T follicular helper cell (primary cell): ENCODE measurements around the gene TMEM41B.
"Not testable (repeated sequence)": the region's sequence is repeated elsewhere in the genome, so short reads cannot be mapped to it uniquely, and the experiment has no call there.

Experiments
- DNase-seq: peaks from one replicate; pipeline ENCODE4 v3.0.0-alpha.2; 2020; ENCODE audit warnings: low read depth

TMEM41B gene

DNA sequence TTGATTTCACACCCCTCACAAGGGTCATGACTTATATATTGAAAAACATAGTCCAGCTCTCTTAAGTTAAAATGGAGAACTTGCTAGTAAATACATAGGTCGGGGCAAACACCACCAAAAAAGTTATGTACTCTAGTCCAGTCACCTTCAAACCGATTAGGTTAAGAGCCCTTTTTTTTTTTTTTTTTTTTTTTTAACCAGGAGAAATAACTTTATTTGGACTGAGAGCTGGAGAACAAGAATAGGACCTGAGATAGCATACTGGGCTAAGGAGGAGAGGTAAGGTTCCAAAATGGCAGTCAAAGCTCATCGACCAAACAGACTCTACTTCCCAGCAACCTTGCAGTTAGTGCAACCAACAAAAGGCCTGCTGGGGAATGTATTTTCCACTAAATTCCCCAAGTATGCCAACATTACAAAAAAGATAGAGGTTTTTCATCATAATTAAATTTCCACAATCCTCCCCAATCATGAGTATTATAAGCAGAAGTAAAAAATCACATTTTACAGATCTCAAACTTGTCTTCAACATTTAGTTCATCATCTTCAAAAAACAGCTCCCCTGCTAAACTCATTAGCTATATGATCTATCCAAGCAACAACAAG is 3.8 kb downstream of the TMEM41B start:
- DNase-seq, result no peak

DNA sequence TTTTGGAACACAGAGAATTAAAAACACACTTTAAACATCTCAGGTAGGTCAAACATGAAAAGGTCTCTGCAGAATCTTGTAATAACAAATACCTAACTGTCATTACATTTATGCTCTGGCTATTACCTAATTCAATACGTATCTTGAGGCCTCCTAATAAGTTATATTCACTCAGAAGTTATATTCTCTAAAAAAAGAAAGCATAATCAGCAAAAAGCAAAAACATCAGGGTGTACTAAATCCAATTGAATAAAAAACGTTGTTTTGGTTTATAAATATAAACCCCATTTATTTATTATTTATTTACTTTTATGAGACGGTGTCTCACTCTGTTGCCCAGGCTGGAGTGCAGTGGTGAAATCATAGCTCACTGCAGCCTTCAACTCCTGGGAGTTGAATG is 10.2 kb downstream of the TMEM41B start:
- no peak for DNase-seq

DNA sequence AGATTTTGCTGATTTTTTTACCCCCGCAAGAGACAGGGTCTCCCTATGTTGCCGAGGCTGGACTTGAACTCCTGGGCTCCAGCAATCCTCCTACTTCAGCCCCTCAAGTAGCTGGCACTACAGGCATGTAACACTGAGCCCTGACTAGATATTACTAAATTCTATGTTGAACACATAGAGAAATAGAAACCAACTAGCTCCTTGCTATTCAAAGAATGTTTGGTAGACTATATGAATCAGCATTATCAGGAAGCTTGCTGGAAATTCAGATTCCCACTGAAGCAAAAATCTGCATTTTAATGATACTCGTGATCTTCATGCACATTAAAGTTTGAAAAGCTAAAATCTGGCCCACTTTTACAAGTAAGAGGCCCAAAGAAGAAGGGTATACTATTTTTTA is 11.9 kb downstream of the TMEM41B start:
- no peak for DNase-seq

DNA sequence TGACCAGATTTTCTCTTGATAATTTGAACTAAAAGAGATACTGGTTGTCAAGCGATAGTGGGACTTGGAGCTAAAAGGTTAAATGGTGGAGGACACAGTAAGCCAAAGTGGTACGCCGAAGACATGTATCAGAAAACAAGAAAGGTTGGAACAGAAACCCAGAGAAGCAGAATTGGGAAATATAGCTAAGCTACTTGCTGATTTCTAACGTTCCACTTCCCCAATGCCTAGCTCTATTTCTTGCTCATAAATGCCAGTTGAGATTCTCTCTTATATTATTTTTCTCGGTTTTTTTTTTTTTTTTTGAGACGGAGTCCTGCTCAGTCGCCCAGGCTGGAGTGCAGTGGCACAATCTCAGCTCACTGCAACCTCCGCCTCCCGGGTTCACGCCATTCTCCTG is 12.7 kb downstream of the TMEM41B start:
- DNase-seq, result no peak

DNA sequence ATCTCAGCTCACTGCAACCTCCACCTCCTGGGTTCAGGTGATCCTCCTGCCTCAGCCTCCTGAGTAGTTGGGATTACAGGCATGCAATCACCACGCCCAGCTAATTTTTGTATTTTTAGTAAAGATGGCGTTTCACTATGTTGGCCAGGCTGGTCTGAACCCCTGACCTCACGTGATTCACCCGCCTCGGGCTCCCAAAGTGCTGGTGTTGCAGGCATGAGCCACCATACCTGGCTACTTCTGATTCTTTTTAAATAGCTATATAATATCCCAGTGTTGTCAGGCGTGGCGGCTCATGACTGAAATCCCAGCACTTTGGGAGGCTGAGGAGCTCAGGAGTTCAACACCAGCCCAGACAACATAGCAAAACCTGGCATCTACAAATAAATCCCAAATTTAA is 20.7 kb downstream of the TMEM41B start:
- no peak for DNase-seq

DNA sequence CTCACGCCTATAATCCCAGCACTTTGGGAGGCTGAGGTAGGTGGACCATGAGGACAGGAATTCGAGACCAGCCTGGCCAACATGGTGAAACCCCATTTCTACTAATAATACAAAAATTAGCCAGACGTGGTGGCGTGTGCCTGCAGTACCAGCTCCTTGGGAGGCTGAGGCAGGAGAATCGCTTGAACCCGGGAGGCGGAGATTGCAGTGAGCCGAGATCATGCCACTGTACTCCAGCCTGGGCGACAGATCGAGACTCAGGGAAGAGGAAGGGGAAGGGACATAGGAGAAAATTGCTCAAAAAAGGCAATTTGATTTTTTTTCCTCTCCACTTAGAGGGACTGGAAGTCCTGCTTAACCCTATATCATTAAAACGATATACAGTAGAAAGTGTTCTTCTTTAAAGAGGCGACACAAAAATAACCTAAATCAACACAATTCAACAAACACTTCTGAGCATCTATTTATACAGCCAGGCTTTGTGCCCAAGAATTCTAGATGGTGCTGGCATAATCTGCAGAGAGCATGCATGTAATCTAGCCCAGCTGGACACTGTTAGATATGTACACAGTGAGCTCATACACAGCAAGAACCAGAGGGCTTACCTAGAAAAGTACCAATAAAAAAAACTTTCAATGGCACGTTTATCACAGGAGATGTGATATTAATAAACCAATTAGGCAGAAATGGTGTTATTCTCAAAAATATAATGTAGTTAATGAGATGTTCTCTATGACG is 28.4 kb downstream of the TMEM41B start:
- DNase-seq, result no peak

DNA sequence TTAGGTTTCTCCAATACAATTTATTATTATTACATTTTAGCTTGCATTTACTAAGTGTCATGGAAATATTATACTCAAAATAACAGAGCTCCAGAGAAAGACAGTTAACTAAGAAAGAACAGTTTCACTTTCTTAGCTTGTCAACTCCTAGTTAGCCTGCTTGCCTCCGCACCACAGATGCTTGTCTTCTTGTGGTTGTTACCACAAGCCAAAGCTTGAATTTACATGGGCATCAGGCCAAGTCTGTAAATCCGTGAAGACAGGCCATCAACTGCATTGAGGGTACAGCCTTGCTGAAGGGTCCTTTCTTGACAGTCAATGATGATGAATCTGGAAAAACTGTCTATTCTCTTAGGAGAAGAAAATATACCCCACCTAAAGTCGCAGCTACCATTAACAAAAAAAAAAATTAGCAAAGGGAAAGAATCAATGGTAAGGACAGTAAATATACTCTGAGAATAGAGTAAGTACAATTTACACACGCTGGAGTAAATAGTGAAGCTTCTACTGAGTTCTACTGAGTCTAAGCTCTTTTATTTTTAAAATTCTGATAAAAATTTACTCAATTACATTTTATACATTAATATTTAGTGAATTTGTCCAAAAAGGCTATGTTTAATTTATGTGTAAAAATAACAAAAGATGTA is 33.6 kb downstream of the TMEM41B start:
- no peak for DNase-seq

DNA sequence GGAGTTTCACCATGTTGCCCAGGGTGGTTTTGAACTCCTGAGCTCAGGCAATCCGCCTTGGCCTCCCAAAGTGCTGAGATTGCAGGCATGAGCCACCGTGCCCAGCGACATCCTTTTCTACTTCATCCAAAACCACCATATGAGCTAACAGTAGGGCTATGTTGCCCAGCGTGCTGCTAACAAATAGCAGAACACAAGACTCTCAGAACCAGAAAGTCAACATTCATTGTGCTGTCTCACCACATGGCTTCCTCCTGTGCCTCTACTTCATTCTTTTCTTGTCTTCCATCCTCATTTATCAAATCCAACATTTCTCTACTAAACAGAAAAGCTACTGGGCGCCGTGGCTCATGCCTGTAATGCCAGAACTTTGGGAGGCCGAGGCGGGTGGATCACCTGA is 37.2 kb downstream of the TMEM41B start:
- no peak for DNase-seq

DNA sequence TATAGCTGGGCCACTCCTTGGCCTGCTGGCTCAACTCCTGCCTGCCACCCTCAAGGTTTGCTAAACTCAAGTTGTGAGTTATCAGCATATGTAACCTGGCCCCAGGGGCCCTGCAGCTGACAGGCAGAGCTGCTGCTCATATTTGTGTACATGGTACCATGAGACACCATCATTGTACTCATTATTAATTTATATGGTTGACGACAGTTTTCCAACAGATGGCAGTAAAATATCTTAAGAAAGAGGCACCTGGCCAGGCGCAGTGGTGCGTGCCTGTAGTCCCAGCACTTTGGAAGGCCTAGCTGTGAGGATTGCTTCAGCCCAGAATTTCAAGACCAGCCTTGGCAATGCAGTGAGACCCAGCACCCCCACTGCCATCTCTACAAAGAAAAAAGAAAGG is 37.8 kb downstream of the TMEM41B start:
- no peak for DNase-seq

DNA sequence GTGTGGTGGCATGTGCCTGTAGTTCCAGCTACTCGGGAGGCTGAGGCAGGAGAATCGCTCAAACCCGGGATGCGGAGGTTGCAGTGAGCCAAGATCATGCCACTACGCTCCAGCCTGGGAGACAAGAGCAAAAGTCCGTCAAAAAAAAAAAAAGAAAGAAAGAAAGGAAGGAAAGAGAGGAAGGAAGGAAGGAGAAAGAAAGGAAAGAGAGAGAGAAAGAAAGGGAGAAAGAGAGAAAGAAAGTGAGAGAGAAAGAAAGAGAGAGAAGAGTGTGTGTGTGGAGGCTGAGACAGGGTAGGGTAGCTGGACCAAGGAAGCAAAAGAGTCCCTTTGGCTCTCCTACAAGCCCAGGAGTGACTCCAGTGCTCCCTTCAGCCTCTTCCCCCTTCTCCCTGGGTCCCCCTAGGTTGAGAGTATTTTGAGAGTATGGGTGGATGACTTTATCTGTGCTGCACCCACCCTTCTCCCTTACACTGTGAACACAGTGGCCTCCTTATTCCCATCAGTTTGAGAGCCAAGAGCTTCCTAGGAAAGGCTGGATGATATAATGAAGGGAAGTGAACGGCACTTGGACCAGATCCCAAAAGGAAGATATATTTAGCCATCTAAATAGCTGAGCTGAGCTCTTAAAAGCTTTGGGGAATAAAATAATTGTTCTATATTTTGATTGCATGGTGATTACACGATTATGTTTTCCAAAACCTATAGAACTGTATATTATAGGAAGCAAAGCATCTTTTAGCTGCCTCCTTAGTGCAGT is 39.7 kb downstream of the TMEM41B start:
- no peak for DNase-seq

DNA sequence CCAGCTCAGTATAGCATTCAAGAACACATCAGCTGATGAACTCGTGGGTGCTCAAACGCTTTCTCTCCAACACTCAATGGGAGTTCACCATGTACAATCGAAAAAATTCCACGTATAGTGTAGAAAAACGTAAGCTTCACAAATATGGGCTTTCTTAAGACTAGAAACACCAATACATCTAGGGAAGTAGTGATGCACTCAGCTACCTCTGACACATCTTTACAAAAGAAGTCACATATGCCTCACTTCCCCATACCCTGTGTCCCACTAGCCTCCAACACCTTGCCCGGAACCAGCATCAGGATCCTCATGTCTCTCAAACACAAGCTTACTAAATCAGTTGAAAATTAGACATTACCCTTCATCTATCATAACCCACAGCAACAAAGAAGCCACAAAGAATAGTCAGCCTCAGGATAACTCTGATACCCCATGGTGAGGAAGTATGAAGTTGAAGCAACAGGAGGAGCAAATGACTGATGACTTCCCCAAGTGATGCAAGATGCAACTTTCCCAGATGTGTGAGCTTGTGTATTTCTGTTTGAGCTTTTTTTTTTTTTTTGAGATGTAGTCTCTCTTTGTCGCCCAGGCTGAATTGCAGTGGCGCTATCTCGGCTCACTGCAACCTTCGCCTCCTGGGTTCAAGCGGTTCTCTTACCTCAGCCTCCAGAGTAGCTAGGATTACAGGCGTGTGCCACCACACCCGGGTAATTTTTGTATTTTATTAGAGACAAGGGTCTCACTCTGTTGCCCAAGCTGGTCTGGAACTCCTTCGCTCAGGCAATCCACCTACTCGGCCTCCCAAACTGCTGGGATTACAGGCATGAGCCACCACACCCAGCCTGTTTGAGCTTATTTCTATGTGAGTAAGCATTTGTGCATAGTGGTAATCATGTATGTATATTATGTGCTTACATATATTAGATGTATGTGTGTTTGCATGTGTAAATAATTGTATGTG is 40.7 kb downstream of the TMEM41B start:
- no peak for DNase-seq

DNA sequence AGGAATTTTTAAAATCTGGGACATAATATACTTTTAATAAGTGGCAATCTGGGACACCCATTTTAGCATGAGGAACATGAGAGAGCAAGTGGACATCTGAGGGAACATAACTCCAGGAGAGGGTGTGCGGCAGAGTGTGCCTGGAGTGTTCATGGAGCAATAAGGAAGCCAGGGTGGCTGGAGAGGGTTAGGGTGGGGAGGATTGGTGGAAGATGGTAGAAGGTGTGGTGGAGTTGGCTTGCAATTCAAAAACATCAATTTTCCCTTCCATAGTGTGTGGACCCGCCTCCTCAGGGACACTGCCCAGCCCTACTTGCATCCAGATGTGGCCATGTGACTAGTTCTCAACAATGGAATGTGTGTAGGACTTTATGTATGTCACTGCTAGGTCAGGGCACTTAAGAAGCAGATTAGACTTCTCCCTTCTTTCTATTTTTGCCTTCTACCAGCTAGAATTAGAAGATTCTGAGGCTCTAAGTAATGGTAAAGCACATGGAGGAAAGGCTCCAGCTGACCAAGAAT is 44.8 kb downstream of the TMEM41B start:
- DNase-seq, result no peak

DNA sequence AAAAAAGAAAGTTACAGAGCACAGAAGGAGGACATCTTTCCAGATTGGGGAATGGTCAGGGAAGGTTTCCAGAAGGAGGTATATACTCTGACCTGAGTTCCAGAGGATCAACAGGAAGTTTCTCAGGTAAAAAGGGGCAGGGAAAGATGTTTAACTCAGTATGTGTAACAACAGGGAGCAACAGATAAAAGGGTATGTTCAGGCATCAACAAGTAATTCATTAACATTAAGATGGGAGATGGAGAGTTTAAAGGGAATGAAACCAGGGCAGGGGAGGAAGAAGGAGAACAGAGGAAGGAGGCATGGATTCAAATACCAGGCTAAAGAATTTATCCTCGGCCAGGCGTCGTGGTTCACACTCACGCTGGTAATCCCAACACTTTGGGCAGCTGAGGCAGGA is 46.7 kb downstream of the TMEM41B start:
- no peak for DNase-seq

DNA sequence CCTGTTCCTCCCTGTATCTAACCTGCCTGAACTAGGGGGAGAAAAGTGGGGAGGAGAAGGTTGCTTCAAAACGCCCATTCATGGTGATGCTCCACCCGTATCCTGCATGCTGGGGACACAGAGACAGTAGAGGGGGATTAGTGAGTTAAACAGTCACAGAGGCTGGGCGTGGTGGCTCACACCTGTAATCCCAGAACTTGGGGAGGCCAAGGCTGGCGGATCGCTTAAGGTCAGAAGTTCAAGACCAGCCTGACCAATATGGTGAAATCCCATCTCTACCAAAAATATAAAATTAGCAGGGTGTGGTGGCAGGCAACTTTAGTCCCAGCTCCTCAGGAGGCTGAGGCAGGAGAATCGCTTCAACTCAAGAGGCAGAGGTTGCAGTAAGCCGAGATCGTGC is 47.5 kb downstream of the TMEM41B start:
- no peak for DNase-seq

DNA sequence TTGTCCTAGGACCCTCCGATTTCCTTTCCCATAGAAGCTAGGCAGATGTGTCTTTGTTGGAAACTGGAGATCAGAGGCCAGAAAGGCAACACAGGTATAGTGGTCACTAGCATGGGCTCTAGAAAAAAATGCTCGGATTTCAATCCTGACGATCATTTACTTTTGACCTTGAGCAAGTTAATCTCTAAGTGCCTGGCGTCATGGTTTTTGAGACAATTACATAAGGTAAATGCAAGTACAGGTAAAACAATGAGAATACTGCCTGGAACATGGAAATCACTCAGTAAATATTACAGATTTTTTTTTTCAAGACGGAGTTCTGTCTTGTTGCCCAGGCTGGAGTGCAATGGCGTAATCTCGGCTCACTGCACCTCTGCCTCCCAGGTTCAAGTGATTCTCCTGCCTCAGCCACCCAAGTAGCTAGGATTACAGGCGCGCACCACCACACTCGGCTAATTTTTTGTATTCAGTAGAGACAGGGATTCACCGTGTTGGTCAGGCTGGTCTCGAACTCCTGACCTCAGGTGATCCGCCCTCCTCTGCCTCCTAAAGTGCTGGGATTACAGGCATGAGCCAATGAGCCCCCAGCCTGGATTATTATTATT is 48.2 kb downstream of the TMEM41B start:
- DNase-seq, result no peak

DNA sequence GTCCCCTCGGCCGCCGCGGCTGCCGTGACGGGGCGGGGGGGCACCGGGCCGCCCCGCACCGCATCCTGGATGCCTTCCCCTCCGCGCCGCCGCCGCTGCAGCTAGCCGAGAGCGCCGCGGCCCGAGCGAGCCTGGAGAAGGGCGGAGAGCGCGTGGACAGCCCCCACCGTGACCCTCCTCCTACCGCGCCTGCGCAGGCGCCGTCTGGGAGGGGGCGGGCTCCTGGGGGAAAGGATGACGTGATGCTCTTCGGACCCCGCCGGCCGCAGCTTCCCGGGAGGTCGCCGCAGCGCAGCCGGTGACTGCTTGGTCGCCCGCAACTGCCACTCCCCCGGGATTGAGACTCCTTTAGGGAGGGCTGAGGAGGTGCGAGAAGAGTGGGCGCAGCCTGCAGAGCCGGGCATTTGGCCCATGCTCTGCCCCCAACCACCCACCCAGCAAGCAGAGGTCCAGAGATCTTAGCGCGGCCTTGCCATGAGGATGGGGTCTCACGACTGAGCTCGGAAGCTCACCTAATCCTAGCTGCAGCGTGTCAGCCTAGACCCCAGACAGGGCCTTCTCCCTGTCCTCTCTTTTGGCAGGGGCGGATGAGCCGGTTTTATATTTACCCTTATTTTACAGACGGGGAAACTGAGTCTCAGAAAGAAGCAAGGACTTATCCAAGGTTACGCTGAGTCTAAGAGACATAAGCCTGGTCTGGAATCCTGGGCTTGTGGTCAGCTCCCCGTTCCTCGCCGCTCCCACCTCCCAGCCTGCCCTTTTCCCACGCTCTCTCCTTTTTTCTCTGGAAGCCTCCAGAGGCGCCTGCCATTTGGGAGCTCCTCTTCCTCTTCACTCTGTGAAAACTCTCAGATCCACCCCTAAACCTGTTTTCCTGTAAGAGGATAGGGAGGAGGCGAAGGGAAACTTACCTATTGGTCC is 48.9 kb downstream of the TMEM41B start, which contains the start of gene DENND5A:
Gene DENND5A, minus strand, starts transcription at position 140 of the 921 bp plus-strand sequence. CDS start 281 bp downstream, outside the sequence.
- DNase-seq, result peak; percentile 16

DNA sequence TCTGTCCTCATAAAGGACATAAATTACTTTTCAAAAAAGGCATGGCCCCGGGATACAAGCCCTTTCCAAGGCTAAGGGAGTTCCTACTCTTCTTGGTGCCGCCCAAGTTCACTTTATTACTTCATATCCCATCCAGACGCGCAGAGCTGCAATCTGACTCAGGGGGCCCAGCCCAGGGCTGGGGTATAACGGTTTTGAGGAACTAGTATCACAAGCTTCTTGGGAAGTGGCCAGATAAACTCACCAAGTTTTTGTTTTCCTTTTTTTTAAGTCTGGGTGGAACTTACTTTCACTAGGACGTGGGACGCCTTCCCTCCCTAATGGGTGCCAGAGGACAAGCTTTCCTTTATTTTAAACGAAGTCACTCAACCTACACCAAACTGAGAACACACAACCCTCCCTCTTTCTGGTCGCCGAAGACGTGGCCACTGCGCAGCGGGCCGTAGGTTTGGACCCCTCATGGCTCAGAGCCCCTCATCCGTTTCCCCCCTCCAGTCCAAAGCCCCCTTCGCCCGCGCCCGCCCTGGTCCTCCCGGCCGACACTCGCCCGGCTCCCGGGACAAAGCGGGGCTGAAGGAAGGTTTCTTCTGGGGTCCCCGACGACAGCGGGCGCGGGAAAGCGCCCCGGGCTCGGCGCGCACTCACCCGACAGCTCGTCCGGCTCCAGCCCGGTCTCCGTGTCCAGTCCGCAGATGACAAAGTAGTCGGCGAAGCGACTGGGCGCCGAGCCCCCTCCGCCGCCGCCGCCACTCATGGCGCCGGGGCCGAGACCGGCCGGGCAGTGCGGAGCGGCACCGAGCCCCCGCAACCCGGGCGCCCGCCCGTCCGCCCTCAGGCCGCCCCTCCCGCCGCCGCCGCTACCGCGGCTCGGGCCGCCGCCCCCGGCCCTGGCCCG is 49.8 kb downstream of the TMEM41B start:
- no peak for DNase-seq

DNA sequence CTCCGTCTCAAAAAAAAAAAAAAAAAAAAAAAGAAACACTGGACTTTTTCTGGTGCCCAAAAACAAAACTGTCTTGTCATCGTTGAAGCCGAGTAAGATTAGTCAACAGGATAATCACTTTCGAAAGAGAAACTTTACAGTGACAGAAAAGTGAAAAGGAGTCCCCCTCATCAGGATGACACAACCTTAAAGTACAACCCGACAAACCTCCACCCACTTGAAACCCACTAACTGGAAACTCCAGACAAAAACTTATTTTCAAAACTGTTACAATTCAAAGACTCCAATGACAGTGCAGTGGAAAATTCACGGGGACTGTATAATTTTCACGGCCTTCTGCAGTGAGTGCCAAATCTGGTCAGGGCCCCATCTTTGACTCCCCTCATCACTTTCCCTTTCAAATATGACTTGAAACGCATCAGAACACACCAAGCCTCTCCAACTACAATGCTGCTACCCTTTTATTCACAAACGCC is 50.5 kb downstream of the TMEM41B start:
- DNase-seq, result no peak

DNA sequence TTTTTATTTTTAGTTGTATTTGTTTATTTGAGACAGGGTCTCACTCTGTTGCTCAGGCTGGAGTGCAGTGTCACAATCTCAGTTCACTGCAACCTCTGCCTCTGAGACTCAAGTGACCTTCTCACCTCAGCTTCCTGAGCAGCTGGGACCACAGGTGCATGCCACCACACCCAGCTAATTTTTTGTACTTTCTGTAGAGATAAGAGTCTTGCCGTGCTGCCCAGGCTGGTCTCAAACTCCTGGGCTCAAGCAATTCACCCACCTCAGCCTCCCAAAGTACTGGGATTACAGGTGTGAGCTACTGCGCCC is 53.6 kb downstream of the TMEM41B start:
- not testable (repeated sequence) for DNase-seq
